GM12875 (cell line): ENCODE results near the gene KCNK4.

Source experiments
- H3K4me3 ChIP-seq: one replicate; pipeline ENCODE4 v1.5.1; 2011; ENCODE audit warnings: low read depth, low read length, control low read depth
- CTCF ChIP-seq: IDR thresholded peaks from 2 replicates; pipeline ENCODE4 v1.5.1; 2011; ENCODE audit warnings: low read depth, mild to moderate bottlenecking, control low read depth, inconsistent platforms, low read length, moderate library complexity, borderline replicate concordance; ENCODE audit not compliant: insufficient read depth

KCNK4 gene

GRCh38 chr11:64253481-64253880 lies 37.6 kb upstream of the KCNK4 start:
- H3K4me3 ChIP-seq = no peak overlapping the region
- no peak for TF ChIP-seq CTCF

- TF ChIP-seq CTCF = no peak
- no peak overlapping the region for H3K4me3 ChIP-seq
These were observed 36.8 kb upstream of the KCNK4 start for GRCh38 chr11:64254326-64254725.

- no peak for TF ChIP-seq CTCF
- no peak overlapping the region for H3K4me3 ChIP-seq
These were observed 35.7 kb upstream of the KCNK4 start for GRCh38 chr11:64255135-64256128.

- TF ChIP-seq CTCF = no peak
- H3K4me3 ChIP-seq = no peak overlapping the region
These were observed 34.8 kb upstream of the KCNK4 start for GRCh38 chr11:64256300-64256699.

- no peak for TF ChIP-seq CTCF
- H3K4me3 ChIP-seq = no peak overlapping the region
These were observed 32.7 kb upstream of the KCNK4 start for GRCh38 chr11:64258356-64258755.

GRCh38 chr11:64258946-64259532 lies 32.1 kb upstream of the KCNK4 start:
- no peak for TF ChIP-seq CTCF
- H3K4me3 ChIP-seq = no peak overlapping the region
